Stimulated activated CD8-positive, alpha-beta memory T cell treated with anti-CD3 and anti-CD28 coated beads, Interleukin-7, amount 100 ng/mL, for 48 hours (primary cell): ENCODE results near the gene KCTD11.
A peak's percentile ranks its signal among the peaks of the same experiment; 100 is the strongest.
"Not testable (repeated sequence)": the region's sequence is repeated elsewhere in the genome, so short reads cannot be mapped to it uniquely, and the experiment has no call there.

Experiments
- DNase-seq, 2 donors: peaks; one replicate each; pipeline ENCODE4 v3.0.0-alpha.2; 2020; ENCODE audit warnings: low read depth in 1 of 2; ENCODE audit errors: extremely low read depth in 1 of 2

The KCTD11 gene

DNA sequence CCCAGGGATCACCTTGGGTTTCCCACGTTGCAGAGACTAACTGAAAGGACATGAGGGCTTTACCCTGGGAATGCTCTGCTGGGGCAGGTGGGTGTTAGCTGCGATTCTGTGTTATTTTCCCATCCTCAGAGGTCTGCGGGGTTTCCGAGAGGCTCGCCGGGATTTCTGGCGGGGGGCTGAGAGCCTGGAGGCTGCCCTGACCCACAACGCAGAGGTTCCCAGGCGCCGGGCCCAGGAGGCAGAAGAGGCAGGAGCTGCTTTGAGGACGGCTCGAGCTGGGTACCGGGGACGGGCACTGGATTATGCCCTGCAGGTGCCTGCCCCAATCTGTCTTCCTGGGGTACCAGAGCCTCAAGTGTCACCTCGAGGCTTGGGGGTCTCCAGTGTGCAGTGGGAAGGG is 8.7 kb upstream of the KCTD11 start:
- no peak for DNase-seq

DNA sequence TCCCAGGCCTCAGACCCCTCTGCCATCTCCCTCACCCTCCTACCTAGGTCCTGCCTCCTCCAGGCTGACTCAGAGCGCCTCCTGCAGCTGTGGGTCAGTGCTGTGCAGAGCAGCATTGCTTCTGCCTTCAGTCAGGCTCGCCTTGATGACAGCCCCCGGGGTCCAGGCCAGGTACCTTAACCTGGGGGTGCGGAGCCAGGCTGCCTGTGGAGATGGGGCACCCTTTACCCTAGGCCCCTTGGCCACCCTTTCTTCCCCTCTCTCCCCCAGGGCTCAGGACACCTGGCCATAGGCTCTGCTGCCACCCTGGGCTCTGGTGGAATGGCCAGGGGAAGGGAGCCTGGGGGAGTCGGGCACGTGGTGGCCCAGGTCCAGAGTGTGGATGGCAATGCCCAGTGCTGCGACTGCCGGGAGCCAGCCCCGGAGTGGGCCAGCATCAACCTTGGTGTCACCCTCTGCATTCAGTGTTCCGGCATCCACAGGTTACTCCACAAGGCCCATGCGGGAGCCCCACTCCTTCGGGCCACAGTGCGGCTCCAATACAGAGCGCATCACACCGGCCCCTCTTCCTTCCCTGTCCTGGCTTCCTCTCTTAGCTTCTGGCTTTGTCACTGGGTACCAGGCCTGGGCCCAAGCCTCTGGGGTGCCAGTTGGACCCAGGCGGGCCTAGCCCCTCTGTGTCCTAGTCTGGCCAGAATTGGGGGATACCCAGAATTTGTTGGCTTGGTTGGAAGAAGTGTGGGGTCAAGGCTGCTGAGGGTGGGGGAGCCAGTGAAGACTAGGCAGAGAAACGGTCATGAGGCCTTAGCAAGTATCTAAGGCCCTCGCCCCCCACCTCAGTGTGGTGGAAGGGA is 5.0 kb upstream of the KCTD11 start:
- no peak for DNase-seq

DNA sequence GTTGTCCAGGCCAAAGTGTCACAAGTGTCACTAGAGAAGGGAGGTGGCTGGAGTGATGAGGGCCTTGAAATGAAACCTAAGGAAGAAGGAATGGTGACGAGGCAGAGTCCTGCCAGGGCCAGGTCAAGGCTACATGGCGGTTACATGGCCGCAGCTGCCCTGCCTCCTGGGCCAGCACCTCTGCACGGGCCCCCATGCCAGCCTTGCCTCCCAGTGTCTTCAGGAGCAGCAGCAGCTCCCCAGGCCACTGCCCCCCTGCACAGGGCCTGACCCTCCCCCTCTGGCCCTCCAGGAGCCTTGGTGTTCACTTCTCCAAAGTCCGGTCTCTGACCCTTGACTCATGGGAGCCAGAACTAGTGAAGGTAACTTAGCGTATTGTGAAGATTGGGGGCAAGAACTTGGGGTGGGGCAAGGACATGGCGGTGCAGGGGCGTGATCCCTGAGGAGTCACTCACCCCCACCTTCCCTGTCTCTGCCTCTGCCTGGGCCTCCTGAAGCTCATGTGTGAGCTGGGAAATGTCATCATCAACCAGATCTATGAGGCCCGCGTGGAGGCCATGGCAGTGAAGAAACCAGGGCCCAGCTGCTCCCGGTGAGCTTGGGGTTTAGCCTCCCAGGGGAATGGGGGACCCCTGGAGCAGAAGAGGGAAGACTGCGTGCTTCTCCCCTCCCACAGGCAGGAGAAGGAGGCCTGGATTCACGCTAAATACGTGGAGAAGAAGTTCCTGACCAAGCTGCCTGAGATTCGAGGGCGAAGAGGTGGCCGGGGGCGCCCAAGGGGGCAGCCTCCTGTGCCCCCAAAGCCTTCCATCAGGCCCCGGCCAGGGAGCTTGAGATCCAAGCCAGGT is 4.1 kb upstream of the KCTD11 start:
- DNase-seq, result no peak

DNA sequence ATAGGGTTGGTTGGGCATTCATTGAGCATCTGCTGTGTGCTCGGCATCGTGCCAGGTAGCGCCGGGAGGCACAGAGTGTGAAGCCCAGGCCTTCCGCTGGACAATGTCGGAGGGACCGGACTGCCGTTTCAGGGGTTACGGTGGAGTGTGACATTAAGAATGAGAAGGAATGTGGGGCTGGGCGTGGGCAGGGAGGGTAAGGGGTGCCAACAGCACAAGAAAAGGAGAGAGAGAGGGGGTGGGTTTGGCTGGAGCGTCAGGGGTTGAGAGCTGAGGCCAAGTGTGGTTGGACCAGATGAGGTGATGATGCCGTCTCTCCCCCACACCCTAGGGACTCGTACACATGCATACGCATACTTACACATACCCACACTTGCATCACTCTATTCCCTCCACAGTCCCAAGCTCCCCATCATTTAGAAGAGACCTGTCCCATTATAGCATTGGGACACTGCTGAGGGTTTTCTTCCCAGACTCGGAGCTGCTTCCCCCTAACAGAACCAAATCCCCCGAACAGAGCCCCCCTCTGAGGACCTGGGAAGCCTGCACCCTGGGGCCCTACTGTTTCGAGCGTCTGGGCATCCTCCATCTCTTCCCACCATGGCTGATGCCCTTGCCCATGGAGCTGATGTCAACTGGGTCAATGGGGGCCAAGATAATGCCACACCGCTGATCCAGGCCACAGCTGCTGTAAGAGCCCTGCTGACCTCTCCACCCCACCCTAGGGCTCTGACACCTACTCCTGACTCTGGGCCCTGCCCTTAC is 3.3 kb upstream of the KCTD11 start:
- DNase-seq, result no peak

DNA sequence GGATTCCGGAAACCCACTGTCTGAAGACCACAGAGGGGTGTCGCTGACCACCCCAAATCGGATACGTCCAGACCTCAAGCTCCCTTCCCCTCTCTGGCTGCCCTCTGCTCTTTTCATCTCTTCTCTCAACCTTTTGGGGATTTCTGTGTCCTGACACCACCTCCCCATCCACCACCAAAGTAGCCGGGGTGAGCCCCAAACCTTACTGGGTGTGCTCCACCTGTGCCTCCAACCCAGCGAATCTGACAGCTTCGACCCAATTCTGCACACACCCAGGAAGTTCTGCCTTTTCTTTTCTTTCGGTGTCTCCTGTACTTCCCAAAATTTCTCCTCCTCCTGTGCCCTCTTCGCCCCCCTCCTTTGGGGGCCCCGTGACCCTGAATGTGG is 534 bp downstream of the KCTD11 start:
- no peak for DNase-seq

DNA sequence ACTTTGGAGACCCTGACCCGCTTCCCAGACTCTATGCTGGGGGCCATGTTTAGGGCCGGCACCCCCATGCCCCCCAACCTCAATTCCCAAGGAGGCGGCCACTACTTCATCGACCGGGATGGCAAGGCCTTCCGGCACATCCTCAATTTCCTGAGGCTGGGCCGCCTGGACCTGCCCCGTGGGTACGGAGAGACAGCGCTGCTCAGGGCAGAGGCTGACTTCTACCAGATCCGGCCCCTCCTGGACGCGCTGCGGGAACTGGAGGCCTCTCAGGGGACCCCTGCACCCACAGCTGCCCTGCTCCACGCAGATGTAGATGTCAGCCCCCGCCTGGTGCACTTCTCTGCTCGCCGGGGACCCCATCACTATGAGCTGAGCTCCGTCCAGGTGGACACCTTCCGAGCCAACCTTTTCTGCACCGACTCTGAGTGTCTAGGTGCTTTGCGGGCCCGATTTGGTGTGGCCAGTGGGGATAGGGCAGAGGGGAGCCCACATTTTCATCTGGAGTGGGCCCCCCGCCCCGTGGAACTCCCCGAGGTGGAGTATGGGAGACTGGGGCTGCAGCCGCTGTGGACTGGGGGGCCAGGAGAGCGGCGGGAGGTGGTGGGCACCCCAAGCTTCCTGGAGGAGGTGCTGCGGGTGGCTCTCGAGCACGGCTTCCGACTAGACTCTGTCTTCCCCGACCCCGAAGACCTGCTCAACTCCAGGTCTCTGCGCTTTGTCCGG is 1.1 kb downstream of the KCTD11 start:
- DNase-seq, result no peak

DNA sequence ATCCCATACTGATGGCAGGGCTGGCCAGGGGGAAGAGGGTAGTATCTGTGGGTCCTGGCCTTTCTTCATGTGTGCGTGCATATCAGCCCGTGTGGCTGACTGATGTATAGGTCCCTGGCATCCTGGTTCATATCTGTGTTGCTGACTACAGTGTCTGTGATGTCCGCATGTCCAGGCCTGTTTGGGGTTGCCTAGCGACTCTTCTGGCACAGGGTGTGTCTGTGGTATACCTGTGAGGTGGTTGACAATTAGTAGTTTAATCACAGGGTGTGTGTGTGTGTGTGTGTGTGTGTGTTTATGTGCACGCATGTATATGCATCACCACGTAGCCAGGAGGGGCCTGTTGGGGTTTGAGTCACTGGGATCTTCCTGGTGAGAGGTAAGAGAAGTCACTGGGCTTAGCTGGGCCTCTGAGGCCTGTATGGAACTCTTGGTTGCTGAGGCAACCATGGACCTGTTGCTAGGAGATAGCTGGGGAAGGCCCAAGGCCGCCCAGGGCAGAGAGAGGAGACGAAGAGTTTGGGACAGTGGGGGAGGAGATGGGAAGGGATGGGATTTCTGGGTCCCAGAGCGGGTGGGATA is 2.4 kb downstream of the KCTD11 start:
- DNase-seq, result peak in 1 of 2 donors; percentile 20

DNA sequence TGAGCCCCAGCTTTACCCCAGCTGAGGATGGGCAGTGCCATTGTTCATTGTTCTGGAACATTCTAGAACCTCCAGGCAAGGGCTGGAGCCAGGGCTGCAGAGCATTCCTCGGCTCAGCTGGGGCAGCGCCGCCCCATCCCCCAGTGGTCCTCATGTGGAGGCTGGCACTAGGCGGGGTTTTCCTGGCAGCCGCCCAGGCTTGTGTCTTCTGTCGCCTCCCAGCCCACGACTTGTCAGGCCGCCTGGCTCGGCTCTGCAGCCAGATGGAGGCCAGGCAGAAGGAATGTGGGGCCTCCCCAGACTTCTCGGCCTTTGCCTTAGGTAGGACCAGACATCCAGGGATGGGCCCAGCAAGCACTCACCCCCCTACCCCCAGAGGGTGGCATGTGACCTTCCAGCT is 3.1 kb downstream of the KCTD11 start, which contains the start of gene TMEM95:
TMEM95 (plus strand) TSS at position 104 of the 400 bp plus-strand sequence; CDS start at position 153, 49 bp downstream.
- no peak for DNase-seq

DNA sequence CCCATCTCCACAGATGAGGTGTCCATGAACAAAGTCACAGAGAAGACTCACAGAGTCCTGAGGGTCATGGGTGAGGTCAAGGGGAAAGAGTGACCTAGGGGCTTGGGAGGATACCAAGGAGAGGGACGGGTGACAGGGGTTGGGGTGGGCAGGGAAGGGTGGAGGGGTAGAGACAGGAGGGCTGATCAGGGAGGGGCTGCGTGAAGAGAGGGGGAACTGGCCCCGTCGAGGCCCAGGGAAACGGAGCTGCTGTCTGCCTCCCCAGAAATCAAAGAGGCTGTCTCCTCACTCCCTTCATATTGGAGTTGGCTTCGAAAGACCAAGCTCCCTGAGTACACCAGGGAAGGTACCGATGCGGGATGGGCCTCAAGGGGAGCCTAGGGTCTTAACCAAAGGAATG is 3.6 kb downstream of the KCTD11 start:
- no peak for DNase-seq

DNA sequence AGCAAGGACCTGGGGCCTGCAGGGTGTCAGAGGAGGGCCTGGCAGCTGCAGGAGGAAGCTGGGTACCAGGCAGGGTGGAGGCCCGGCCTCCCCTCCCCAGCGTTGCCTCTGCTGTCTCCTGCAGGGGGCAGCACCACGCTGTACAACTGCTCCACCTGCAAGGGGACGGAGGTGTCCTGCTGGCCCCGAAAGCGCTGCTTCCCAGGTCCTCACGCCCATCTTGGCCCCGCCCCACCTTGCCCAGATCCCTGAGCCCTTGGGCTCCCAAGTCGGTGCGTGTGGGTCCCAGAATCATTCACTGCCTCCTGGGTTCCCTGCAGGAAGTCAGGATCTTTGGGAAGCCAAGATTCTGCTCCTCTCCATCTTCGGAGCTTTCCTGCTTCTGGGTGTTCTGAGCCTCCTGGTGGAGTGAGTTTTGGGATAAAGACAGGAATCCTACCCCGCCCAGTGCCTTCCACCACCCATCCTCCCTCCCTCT is 4.1 kb downstream of the KCTD11 start:
- DNase-seq, result peak; percentile 72 to 75

DNA sequence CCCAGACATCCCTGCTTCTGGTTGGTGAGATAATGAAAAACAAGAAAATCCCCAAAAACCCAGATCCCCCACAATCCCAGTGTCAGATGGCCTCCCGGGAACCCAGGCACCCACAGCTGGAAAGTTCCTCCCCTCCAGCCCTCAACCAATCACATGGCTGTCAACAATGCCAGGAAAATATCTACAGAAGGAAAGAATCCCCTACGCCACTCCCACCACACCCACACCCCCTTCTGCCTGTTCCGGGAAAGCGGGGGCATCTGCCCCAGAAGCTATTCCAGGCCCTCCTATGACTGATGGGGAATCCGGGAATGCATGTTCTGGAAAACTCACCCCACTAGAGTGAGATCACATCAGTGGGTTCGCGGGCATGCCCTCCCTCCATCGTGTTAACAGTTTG is 4.8 kb downstream of the KCTD11 start:
- DNase-seq, result no peak

DNA sequence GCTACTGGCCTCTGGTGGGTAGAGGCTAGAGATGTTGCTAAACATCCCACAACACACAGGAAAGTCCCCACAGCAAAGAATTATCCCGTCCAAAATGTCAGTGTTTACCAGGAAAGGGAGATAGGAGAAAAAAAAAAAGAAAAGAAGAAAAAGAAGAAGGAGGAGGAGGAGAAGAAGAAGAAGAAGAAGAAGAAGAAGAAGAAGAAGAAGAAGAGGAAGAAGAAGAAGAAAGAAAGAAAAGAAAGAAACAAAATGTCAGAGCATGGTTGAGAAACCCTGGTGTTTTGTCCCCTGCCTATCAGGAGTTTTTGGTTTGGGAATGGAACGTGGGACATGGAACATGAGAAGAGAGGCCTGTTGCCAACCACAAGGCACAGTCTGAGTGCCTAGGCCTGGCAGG is 5.4 kb downstream of the KCTD11 start:
- no peak for DNase-seq

DNA sequence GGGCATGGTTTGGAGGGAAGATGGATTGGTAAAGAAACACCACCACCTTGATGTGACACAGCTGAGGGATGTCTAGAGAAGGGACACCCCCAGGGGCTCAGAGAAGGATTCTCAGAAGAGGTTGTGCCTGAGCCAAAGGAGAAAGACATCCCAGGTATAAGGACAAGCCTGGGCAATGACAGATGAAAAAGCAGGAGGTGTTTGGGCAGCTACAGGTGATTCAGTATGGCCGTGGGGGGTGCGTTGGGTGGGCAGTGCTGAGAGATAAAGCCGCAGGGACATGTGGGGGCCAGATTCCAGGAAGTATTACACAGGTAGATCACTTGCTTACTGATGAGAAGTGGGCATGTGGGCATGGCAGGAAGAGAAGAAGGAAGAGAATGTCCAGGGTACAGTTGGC is 9.9 kb downstream of the KCTD11 start:
- DNase-seq, result no peak

DNA sequence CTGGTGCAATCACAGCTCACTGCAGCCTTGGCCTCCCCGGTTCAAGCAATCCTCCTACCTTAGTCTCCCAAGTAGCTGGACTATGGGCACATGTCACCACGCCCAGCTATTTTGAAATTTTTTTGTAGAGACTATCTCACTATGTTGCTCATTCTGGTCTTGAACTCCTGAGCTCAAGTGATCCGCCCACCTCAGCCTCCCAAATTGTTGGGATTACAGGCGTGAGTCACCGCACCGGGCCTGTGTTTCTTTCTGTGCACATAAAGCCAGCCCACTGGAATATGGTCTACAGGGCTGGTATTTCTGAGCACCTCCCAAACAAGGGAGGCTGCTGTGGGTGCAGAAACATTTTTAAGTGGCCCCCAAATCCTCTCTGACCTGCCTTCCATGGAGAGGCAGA is 11.3 kb downstream of the KCTD11 start:
- no peak for DNase-seq

DNA sequence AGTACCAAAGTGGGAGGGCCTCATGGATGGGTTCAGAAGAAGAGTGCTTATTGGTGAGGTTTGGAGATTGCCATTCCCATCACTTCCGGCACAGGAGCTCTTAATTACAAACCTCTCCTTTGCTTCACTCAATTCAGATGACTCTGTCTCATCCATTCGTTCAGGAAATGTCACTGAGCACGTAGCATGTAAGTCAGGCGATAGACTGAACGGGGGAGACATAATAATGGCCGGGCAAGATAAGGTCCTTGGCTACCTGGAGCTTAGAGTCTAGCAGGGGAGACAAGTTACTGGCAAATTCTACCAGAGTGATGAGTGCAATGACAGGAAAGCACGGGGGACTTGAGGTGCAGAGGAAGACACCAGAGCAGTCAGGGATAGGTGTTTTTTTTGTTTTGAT is 14.0 kb downstream of the KCTD11 start:
- not testable (repeated sequence) for DNase-seq

DNA sequence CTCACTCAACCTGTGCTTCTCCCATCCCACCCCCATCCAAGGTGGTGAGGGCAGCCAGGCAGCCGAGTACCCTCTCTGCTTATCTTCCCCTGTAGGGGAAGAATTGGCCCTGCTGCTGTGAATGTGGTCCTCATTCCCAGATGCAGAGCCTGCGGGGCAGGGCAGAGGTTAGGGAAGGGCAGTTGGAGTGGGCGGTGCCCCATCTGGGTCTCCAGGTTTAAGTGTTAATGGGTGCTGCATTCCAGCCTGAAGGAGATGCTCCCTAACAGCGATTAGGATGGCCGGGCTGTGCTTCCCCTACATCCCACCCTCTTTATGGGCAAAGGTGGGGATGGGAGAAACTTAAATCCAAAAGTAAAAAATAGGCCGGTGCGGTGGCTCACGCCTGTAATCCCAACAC is 15.1 kb downstream of the KCTD11 start:
- no peak for DNase-seq

DNA sequence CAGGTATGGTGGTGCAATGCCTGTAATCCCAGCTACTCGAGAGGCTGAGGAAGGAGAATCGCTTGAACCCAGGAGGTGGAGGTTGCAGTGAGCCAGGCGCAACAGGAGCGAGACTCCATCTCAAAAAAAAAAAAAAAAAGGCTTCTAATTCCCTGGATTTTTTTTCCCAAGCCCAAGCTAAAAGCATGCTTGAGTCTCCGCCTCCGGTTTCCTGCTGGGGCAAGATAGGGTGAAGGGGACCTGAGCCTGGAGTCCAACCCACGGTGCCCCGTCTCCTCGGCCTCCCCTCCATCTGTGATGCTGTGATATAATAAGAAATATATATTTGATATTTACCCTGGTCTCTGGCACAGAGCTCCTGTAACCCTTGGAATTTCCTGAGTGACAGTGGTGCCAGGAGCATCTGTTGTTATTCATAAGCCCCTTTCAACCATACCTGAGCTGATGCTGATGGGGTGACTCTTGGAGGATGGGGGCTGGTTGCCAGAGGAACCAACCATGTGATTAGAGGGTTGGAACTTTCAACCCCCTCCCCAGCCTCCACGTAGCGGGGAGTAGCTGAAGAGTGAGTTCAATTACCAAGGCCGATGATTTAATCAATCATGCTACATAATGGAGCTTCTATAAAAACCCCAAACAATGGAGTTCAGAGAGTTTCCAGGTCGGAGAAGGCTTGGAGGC is 16.1 kb downstream of the KCTD11 start:
- no peak for DNase-seq

DNA sequence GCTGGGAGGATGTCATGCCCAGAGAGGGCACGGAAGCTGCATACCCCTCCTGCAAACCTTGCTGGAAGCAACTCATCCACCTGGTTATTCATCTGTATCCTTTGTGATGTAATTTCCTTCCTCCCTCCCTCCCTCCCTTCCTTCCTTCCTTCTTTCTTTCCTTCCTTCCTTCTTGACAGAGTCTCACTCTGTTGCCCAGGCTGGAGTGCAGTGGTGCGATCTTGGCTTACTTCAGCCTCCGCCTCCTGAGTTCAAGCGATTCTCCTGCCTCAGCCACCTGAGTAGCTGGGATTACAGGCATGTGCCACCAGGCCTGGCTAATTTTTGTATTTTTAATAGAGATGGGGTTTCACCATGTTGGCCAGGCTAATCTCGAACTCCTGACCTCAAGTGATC is 16.6 kb downstream of the KCTD11 start:
- DNase-seq, result not testable (repeated sequence)

DNA sequence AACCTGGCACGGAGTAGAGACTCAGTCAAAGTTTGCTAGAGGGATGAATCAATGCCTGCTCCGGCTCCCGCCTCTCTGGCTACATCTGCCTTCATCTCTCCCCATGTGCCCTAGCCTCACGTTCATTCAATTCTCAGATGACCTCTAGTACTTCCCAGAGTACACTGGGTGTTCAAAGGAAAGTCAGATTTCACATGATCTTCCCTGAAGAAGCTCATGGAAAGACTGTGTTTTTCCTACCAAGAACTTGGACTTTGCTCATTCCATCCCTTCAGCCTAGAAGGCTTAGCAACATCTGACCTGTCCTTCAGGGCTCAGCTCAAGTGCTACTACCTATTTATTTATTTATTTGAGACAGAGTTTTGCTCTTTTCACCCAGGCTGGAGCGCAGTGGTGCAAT is 17.9 kb downstream of the KCTD11 start:
- DNase-seq, result no peak

DNA sequence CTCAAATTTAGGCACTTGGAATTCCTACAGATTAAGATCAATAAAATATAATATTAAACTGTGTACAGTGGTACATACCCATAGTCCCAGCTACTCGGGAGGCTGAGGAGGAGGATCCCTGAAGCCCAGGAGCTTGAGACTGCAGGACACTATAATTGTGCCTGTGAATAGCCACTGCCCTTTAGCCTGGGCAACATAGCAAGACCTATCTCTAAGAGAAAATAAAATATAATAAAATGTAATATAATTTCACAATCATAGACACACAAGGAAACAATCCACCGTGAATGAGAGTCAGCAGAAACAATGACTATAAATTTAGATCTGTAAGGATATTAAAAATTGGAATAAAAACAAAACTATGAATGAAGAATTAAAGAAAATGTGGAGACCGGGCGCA is 18.9 kb downstream of the KCTD11 start:
- no peak for DNase-seq
